SU-DHL-6 (cell line): ENCODE data around the gene CDKAL1.

Experiments used
- EZH2phosphoT487 ChIP-seq: fragments of 200-600 bp; sonication (generic), shearing (Covaris generic); conservative IDR thresholded peaks from 2 replicates; pipeline ENCODE4 v1.6.1; 2018; ENCODE audit warnings: mild to moderate bottlenecking, antibody characterized with exemption, low read length, moderate library complexity, mixed read lengths
- TF ChIP-seq, protein P1 (sequence below): fragments of 200-600 bp; sonication (generic); IDR thresholded peaks from one replicate; pipeline ENCODE4 v1.5.1; 2017; ENCODE audit warnings: antibody characterized with exemption, mild to moderate bottlenecking, low read length, moderate library complexity; ENCODE audit not compliant: insufficient read depth, poor library complexity, severe bottlenecking

DNA sequence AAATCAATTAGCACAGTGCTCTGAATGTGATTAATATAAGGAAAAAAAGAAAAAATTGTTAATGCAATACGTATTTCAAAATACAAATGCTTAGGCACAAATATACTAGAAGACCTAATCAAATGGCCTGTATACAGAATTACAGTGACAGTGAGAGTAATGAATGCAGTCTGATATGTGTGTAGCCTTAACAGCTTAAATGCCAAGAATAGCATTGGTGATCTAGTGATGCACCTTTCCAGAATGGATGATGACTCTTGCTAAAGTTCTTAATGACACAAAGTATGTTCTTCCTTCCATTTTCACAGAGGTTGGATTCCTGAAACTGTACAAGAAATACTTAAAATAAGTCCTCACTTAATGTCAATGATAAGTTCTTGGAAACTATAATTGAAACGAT lies 131.0 kb downstream of the CDKAL1 start:
- TF ChIP-seq, protein P1, sequence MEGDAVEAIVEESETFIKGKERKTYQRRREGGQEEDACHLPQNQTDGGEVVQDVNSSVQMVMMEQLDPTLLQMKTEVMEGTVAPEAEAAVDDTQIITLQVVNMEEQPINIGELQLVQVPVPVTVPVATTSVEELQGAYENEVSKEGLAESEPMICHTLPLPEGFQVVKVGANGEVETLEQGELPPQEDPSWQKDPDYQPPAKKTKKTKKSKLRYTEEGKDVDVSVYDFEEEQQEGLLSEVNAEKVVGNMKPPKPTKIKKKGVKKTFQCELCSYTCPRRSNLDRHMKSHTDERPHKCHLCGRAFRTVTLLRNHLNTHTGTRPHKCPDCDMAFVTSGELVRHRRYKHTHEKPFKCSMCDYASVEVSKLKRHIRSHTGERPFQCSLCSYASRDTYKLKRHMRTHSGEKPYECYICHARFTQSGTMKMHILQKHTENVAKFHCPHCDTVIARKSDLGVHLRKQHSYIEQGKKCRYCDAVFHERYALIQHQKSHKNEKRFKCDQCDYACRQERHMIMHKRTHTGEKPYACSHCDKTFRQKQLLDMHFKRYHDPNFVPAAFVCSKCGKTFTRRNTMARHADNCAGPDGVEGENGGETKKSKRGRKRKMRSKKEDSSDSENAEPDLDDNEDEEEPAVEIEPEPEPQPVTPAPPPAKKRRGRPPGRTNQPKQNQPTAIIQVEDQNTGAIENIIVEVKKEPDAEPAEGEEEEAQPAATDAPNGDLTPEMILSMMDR: no peak
- no peak for TF ChIP-seq EZH2phosphoT487
